CD4-positive, alpha-beta T cell treated with Interleukin-1 beta for 1 hour (primary cell): ENCODE measurements around the gene STARD13.

Source experiments
- DNase-seq, 2 donors: peaks; one replicate each; pipeline ENCODE4 v3.0.0-alpha.2; 2020 to 2022

Gene STARD13, protein sequence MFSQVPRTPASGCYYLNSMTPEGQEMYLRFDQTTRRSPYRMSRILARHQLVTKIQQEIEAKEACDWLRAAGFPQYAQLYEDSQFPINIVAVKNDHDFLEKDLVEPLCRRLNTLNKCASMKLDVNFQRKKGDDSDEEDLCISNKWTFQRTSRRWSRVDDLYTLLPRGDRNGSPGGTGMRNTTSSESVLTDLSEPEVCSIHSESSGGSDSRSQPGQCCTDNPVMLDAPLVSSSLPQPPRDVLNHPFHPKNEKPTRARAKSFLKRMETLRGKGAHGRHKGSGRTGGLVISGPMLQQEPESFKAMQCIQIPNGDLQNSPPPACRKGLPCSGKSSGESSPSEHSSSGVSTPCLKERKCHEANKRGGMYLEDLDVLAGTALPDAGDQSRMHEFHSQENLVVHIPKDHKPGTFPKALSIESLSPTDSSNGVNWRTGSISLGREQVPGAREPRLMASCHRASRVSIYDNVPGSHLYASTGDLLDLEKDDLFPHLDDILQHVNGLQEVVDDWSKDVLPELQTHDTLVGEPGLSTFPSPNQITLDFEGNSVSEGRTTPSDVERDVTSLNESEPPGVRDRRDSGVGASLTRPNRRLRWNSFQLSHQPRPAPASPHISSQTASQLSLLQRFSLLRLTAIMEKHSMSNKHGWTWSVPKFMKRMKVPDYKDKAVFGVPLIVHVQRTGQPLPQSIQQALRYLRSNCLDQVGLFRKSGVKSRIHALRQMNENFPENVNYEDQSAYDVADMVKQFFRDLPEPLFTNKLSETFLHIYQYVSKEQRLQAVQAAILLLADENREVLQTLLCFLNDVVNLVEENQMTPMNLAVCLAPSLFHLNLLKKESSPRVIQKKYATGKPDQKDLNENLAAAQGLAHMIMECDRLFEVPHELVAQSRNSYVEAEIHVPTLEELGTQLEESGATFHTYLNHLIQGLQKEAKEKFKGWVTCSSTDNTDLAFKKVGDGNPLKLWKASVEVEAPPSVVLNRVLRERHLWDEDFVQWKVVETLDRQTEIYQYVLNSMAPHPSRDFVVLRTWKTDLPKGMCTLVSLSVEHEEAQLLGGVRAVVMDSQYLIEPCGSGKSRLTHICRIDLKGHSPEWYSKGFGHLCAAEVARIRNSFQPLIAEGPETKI

DNA sequence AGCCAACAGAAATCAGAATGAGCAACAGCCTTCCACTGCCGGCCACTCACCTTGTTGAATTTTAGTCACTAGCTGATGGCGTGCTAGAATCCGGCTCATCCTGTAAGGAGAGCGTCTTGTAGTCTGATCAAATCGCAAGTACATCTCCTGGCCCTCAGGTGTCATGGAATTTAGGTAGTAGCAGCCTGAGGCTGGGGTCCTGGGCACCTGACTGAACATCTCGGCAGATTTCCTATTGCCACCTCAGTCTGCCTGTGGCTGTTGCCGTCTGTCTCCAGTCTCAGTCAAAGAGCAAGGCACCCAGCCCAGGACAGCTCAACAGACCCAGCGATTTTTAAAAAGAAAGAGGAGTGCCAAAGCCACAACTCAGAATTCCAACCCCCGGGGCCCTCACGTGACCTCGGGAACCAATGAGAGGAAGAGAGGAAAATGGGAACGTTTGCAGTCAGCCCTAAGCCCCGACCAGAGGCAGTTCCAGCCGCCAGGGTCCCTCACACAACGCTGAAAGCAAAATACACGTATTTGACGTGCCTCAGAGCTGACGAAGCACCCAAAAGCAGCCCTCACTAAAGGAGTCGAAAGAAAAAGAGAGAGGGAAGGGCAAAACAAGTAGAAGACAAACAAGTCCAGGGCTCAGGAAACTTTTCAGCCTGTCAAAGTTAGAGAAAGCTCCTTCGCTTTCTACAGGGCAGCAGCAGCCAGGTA is at the start of gene STARD13:
Gene STARD13 (minus strand): TSS at position 336 of the 705 bp plus-strand sequence. CDS start 117 bp downstream, at position 219.
- DNase-seq = peak in 1 of 2 donors; percentile 5

DNA sequence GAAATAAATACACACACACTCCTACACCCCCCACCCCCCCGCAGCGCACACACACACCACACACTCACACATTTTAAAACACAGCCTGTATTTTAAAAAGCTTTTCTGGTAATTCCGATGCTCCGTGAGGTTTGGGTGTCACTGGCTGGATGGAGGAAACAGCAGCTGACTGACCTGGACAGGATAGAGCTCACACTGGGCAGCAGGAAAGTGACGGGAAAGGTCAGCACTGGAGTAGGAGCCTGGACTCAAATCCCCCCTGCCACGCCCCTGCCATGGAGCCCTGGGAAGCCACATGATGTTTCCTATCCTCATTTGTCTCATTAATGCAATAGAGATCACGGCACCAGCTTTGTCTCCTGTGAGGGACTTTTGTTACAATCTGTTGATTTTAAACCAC is 49.3 kb upstream of the STARD13 start:
- no peak for DNase-seq

DNA sequence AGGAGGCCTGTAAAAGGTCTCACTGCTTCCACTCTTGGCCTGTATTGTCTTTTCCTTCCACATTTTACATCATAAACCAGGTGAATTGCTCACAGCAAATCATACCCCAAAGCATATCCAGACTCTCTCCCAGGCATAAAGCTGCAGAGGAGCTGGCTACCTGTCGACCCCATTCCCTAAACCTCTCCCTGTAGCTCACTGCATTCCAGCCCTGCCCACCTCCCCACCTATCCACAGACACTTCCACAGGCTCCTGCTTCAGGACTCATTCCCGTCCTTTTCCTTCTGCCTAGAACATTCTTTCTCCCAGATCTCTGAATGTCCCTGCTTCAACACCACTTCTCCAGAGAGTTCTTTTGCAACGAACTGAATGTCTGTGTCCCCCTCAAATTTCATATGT is 46.4 kb upstream of the STARD13 start:
- no peak for DNase-seq

DNA sequence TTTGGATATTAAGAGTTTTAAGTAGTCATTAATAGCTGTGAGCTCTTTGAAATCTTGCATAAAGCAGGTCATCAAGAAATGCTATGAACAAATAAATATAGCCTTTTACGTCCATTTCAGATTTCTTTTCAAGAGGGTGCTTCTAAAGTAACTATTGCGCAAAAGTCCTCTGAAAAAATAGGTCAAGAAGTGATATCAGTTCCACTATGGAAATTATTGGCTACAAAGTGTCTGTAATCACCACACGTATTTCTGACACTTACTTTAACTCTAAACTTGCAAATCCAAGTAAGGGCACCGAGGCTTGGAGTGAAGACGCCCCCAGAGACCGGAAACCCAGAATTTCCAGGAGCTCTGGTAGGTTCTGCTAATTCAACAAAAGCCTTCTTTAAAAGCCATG is 44.9 kb upstream of the STARD13 start:
- no peak for DNase-seq

GRCh38 chr13:33328701-33329100 is 43.1 kb upstream of the STARD13 start:
- DNase-seq = no peak

DNA sequence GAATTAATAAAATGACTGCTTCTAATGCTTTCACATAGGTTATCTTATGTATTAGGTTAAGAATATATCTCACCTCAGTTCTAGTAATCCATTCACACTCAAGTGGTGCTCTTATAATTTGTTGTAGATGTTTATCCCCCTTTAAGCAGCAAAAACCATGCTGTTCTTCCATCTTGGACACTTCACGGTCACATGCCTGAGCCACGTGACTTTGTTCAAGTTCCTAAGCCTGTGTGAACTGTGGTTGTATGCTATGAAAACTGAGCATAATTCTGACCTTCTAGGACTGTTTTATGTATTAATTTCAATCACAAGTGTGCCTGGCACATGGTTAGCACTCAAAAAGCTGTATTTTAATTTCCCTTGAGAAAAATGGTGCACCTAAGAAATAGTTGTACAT is 41.2 kb upstream of the STARD13 start:
- no peak for DNase-seq

DNA sequence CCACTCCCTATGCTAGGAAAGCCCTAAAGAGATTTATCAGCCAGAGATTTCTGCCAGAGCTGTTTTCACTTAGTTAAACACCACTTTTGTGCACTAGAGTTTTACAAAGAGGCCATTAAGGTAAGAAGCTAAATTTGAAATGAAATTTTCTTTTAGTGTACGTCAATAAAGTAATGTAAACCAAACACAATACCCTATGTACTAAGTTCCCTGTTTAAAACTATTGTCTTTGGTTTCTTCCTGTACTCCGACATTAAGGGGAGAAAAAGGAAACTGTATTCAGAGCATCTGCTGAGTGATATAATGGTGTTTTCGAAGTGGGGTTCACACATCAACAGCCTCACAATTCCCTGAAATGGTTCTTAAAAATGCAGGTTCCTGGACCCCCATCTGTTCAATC is 40.7 kb upstream of the STARD13 start:
- no peak for DNase-seq

DNA sequence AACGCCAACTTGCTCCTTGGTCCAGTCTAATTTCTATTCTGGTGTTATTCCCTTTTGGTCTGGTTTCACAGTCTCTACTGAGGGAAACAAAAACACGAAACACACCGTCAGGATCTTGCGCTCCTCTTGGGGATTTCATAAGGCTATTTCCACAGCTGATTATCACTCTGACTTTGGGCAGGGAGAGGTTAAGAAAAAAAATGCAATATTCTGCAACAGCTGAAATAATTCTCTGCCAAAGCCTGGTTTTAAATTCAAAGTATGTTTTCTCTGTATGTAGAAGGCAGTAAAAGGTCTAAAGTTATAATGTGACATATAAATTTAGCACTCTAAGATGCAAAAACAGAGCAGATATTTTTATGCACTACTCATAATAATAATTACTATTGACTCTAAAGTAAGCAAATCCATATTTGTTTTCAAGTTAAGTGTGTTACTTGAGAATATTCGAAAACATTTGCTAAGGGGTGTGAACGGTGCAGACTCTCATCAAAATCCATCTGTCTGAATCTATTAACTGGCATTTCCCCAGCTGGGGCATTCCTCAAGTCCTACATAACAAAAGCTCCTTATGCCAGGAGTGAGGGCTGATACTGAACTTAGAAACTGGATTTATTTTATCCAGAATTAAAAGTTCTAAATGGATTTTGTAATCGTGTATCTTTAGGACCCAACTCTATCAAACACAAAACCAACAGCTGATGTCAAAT is 38.4 kb upstream of the STARD13 start:
- no peak for DNase-seq

DNA sequence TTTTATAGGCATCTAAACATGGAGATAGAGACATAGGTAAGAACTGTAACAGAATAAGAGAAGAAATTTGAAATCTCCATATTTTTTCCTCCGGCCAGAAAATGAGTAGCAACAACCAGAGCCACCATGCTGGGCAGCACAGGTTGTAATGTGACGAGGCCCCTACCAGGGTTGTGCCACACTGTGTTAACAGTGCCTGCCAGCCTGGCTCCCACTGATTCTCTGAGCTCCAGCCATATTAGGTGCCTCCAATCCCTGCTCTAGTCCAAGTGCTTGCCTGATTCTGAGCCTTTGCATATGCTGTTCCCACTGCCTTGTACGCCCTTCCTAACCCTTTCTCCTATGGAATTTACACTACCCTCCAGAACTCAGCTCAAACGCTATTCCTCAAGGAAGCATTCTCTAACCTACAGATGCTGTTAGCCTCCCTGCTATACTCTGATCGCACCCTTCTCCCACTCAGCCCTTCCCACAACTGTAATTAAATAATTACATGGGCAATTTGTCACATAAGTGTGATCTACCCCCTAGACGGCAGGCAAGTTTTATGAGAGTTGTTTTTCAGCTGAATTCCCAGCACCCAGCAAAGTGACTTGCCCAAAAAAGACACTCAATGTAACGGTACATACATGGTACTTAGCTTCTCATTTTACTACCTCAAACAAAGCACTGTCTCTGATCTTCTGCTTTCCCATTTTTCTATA is 37.6 kb upstream of the STARD13 start:
- no peak for DNase-seq

DNA sequence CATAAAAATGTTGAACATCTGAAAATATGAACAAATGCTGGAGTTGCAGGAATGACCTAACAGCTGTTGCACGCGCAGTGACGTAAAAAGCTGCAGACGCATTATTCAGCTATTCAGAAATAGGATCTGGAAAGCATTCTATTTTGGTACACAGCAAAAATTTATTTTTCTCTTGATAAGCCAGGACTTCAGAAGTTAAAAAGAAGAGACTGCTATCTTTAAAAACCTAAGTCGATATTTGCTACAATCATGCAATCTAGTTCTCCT is 36.9 kb upstream of the STARD13 start:
- no peak for DNase-seq

- no peak for DNase-seq
These were observed 36.4 kb upstream of the STARD13 start for GRCh38 chr13:33321686-33322542.

DNA sequence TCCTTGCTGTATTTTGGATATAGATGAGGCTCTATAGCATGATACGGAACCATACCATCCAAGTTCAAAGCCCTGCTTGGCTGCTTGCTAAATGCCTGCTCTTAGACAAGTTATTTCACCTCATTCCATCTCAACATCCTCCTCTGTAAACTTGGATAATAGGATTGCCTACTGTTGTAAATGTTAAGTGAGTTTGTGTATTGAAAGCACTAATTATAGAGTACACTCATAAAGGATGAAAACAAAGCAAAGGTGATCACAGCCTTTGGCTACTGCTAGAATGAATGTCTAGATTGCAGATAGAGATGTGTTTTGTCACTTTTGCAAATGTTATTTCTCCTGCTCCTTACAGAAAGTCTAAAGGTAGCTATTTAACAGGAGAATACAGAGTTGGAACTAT is 34.3 kb upstream of the STARD13 start:
- DNase-seq = no peak

DNA sequence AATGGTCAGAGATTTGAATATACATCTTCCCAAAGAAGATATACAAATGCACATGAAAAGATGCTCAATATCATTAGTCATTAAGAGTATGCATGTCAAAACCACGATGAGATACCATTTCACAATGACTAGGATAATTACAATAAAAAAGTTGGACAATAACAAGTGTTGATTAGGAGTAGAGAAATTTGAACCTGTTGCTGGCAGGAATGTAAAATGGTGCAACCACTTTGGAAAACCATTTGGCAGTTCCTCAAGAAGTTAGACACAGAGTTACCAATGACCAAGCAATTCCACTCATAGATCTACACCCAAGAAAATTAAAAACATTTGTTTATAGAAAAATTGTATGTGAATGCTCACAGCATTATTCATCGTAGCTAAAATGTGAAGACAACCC is 33.2 kb upstream of the STARD13 start:
- DNase-seq = no peak

DNA sequence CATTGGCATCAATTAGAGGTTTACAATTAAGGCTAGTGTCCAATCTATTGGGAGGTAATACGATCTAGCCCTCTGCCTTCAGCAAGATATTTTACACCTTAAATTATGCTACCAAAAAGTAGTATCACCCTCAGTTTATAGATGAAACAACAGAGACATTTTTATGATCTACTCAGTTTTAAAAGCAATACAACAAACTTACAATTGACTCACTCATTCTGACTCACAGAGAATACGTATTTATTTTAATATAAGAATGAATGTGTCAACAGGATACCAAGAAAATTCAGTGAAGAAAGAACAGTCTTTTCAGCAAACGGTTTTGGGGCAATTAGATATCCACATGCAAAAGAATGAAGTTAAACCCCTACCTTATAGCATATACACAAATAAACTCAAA is 32.5 kb upstream of the STARD13 start:
- DNase-seq = no peak

DNA sequence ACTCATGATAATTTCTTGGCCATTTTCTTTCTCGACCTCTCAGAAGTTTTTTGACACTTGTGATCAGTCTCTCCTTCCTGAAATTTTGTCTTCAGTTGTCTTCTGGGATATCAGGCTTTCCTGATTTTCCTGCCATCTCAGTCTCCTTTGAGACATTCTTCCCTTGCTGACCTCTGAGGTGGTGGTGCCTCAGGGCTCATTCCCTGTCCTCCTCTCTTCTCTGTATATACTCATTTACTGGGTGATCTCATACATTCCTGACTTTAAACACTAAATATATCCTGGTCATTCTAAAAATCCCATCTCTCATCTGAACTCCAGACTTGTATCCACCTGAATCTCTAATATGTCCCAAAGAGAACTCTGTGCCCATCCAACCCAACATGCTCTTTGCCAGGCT is 31.3 kb upstream of the STARD13 start:
- DNase-seq = no peak

DNA sequence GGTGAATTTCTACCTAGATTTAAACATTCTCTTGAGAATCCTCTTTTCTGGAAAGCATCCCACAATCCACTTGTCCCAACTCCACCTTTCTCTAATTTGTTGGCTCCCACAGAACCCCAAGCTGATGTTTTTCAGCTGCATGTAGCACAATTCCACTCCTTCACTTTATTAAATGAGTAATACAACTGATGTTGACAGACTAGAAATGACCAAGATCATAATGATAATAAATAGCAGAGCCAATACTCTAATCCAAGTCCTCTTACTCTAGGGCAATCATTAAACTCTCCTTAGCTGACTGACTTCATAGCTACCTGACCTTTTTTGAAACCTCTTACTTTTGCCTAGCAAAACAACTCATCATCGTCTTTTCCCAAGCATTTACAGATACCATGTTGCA is 27.9 kb upstream of the STARD13 start:
- DNase-seq = no peak

- DNase-seq = no peak
These were observed 27.3 kb upstream of the STARD13 start for GRCh38 chr13:33312861-33313212.

DNA sequence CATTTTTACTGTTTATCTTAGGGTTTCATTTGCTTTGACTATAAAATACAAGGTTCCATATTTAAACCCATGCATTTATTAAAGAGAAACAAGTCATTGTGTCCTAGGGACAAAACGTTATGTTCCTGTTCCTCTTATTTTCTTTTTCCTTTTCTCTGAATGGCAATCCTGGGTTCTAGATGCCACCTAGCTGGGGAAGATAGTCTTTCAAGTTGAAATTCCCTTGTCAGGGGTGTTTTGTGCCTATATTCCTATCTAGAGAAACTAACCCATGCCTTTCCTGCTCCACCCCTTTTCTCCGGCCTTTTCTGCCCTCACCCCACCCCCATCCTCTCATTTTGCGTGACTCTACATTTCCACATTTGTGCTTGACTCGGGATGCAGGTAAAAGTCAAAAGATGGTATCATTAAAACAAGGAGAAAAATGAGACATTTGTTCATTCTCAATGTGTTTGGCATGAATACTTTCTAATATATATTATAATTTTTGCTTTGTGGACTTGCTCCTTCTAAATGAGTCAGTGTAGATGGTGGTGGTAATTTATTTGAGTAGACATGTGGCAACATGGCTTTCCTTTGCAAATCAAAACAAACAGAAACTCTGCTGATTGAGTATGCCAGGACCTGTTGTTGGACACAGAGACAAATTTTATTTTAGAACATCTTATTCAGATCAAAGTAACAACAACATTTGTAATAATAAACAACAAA is 26.8 kb upstream of the STARD13 start:
- no peak for DNase-seq

DNA sequence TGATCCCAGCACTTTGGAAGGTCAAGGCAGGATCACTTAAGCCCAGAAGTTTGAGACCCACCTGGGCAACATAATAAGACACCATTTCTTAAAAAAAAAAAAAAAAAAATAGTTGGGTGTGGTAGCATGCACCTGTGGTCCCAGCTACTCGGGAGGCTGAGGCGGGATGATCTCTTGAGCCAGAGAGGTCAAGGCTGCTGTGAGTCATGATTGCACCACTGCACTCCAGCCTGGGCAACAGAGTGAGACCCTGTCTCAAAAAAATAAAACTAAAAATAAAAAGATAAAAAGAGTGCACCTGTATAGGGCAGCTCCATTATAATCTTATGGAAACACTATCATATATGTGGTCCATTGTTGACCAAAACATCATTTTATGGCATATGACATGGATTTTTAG is 25.5 kb upstream of the STARD13 start:
- DNase-seq = no peak
